NCI-H2171 (cell line): ENCODE data around the gene KDM4B.
"Not testable (repeated sequence)": the region's sequence is repeated elsewhere in the genome, so short reads cannot be mapped to it uniquely, and the experiment has no call there.

Experiments
- DNase-seq: peaks from one replicate; lab custom pipeline; 2025; lab: John Stamatoyannopoulos, UW

KDM4B gene

GRCh38 chr19:4967738-4968461 is 1.0 kb upstream of the KDM4B start:
- no peak for DNase-seq

GRCh38 chr19:4969292-4969771 is 419 bp downstream of the KDM4B start:
- DNase-seq: no peak

GRCh38 chr19:4969772-4970531 is 1.0 kb downstream of the KDM4B start:
- DNase-seq: no peak

- no peak for DNase-seq
Measured at GRCh38 chr19:4970558-4971423, 1.9 kb downstream of the KDM4B start.

- peak; percentile 68 for DNase-seq
Measured at GRCh38 chr19:4971424-4971793, 2.5 kb downstream of the KDM4B start.

- DNase-seq: no peak
Measured at GRCh38 chr19:4971816-4972495, 3.0 kb downstream of the KDM4B start.

- DNase-seq: no peak
Measured at GRCh38 chr19:4972509-4973230, 3.8 kb downstream of the KDM4B start.

GRCh38 chr19:4974880-4975469 is 6.1 kb downstream of the KDM4B start:
- no peak for DNase-seq

GRCh38 chr19:4975601-4976000 is 6.7 kb downstream of the KDM4B start:
- not testable (repeated sequence) for DNase-seq

GRCh38 chr19:4976401-4977298 is 7.7 kb downstream of the KDM4B start:
- no peak for DNase-seq

- peak; percentile 52 for DNase-seq
Measured at GRCh38 chr19:4977299-4978174, 8.6 kb downstream of the KDM4B start.

- no peak for DNase-seq
Measured at GRCh38 chr19:4979211-4979807, 10.4 kb downstream of the KDM4B start.

GRCh38 chr19:4980067-4980466 is 11.2 kb downstream of the KDM4B start:
- no peak for DNase-seq

- DNase-seq: no peak
Measured at GRCh38 chr19:4980838-4981680, 12.1 kb downstream of the KDM4B start.

- peak; percentile 48 for DNase-seq
Measured at GRCh38 chr19:4981681-4981958, 12.7 kb downstream of the KDM4B start.

- DNase-seq: no peak
Measured at GRCh38 chr19:4983346-4984105, 14.6 kb downstream of the KDM4B start.

- DNase-seq: no peak
Measured at GRCh38 chr19:4984106-4984380, 15.1 kb downstream of the KDM4B start.
